ENCODE data around the gene GSDMA. TPM values are rescaled to one million over a fixed set of nuclear protein-coding genes. Genes with fewer than 3 reads are reported as not detected.
A peak's percentile ranks its signal among the peaks of the same experiment; 100 is the strongest.

Gene GSDMA
- total RNA-seq, 1 donor from 2014 or later, result not detected

- peaks cover 13% of the 10 kb centered on the region for H3K36me3 Mint-ChIP-seq (ENCODE audit: insufficient read depth)
- DNase-seq (ENCODE audit: low spot score, unreplicated experiment), result no peak
- TF ChIP-seq, protein P1, sequence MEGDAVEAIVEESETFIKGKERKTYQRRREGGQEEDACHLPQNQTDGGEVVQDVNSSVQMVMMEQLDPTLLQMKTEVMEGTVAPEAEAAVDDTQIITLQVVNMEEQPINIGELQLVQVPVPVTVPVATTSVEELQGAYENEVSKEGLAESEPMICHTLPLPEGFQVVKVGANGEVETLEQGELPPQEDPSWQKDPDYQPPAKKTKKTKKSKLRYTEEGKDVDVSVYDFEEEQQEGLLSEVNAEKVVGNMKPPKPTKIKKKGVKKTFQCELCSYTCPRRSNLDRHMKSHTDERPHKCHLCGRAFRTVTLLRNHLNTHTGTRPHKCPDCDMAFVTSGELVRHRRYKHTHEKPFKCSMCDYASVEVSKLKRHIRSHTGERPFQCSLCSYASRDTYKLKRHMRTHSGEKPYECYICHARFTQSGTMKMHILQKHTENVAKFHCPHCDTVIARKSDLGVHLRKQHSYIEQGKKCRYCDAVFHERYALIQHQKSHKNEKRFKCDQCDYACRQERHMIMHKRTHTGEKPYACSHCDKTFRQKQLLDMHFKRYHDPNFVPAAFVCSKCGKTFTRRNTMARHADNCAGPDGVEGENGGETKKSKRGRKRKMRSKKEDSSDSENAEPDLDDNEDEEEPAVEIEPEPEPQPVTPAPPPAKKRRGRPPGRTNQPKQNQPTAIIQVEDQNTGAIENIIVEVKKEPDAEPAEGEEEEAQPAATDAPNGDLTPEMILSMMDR (IDR thresholded peaks at IDR 0.05; ENCODE audit: unreplicated experiment), result no peak
These were observed 42.3 kb upstream of the GSDMA start for GRCh38 chr17:39920218-39921210.

GRCh38 chr17:39921323-39921722 is 41.5 kb upstream of the GSDMA start:
- DNase-seq (ENCODE audit: low spot score, unreplicated experiment), result no peak
- peak overlapping the region; percentile 56 for H3K27ac Mint-ChIP-seq
- peaks cover 3% of the 10 kb centered on the region for H3K9me3 Mint-ChIP-seq (ENCODE audit: low read depth)
- H3K27me3 Mint-ChIP-seq, result no peaks in the 10 kb centered on the region
- TF ChIP-seq, protein P1 (IDR thresholded peaks at IDR 0.05; ENCODE audit: unreplicated experiment), result no peak
- peaks cover 13% of the 10 kb centered on the region for H3K36me3 Mint-ChIP-seq (ENCODE audit: insufficient read depth)
- peaks cover 24% of the 10 kb centered on the region for H3K4me1 Mint-ChIP-seq (ENCODE audit: low read depth)
- no peak overlapping the region for H3K4me3 Mint-ChIP-seq (ENCODE audit: low read depth)

More at GRCh38 chr17:39920218-39921210, 42.3 kb upstream of the GSDMA start:
- Mint-ChIP-seq H3K4me3 (ENCODE audit: low read depth) (no peak overlapping the region), H3K9me3 (ENCODE audit: low read depth) (peaks cover 3% of the 10 kb centered on the region), H3K27me3 (no peaks in the 10 kb centered on the region), H3K27ac (no peak overlapping the region), H3K4me1 (ENCODE audit: low read depth) (peaks cover 18% of the 10 kb centered on the region)

GRCh38 chr17:39922006-39922405 is 40.8 kb upstream of the GSDMA start:
- peaks cover 10% of the 10 kb centered on the region for H3K36me3 Mint-ChIP-seq (ENCODE audit: insufficient read depth)
- H3K4me3 Mint-ChIP-seq (ENCODE audit: low read depth), result no peak overlapping the region
- peaks cover under 1% of the 10 kb centered on the region for H3K9me3 Mint-ChIP-seq (ENCODE audit: low read depth)
- no peaks in the 10 kb centered on the region for H3K27me3 Mint-ChIP-seq
- H3K4me1 Mint-ChIP-seq (ENCODE audit: low read depth), result peaks cover 27% of the 10 kb centered on the region
- TF ChIP-seq, protein P1 (IDR thresholded peaks at IDR 0.05; ENCODE audit: unreplicated experiment), result no peak
- DNase-seq (ENCODE audit: low spot score, unreplicated experiment), result no peak
- no peak overlapping the region for H3K27ac Mint-ChIP-seq

- no peaks in the 10 kb centered on the region for H3K27me3 Mint-ChIP-seq
- H3K36me3 Mint-ChIP-seq (ENCODE audit: insufficient read depth), result peaks cover 7% of the 10 kb centered on the region
- H3K4me3 Mint-ChIP-seq (ENCODE audit: low read depth), result no peak overlapping the region
- TF ChIP-seq, protein P1 (IDR thresholded peaks at IDR 0.05; ENCODE audit: unreplicated experiment), result no peak
- peaks cover 34% of the 10 kb centered on the region for H3K4me1 Mint-ChIP-seq (ENCODE audit: low read depth)
- no peaks in the 10 kb centered on the region for H3K9me3 Mint-ChIP-seq (ENCODE audit: low read depth)
- DNase-seq (ENCODE audit: low spot score, unreplicated experiment), result no peak
- no peak overlapping the region for H3K27ac Mint-ChIP-seq
These were observed 39.6 kb upstream of the GSDMA start for GRCh38 chr17:39923230-39923629.

DNA sequence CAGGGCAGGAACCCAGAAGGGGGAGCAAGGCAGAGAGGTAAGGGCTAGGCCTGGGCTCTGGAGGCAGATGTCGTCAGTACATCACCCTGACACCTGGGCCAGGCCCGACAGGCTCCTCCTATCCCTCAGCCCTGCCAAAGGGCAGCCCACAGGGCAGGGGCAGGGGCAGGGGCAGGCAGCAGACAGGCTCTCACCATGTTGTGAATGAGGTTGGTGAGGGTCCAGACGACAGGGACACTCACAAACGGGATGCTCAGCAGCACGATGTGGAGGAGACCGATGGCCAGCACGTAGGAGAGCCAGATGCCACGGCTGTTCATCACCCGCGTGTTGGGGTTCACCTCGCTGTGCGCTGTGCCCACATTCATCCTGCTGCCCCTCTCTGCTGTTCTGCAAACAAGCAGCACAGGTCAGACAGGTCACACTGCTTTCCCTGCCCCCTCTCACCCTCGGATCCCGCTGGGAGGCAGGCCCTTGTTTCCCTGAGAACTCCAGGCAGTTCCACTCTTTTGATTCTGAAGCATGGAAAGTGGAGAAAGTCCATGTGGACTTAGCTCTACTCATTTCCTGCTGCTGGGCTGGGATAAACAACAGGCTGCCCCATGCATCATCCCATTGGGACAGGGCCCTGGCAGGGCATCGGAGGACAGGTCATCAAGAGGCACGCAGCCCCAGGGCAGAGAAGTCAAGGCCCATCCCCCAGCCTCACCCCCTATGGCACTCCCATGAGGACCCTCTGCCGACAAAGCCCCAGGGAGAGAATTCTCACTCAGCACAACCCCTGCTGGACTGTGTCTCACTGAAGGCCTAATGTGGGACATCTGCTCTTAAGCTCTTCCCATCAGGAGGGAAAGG is 38.7 kb upstream of the GSDMA start:
- H3K9me3 Mint-ChIP-seq (ENCODE audit: low read depth), result no peaks in the 10 kb centered on the region
- no peak for DNase-seq (ENCODE audit: low spot score, unreplicated experiment)
- TF ChIP-seq, protein P1 (IDR thresholded peaks at IDR 0.05; ENCODE audit: unreplicated experiment), result peak; percentile 35
- peaks cover 38% of the 10 kb centered on the region for H3K4me1 Mint-ChIP-seq (ENCODE audit: low read depth)
- no peaks in the 10 kb centered on the region for H3K27me3 Mint-ChIP-seq
- peak overlapping the region; percentile 43 for H3K4me3 Mint-ChIP-seq (ENCODE audit: low read depth)
- peaks cover 6% of the 10 kb centered on the region for H3K36me3 Mint-ChIP-seq (ENCODE audit: insufficient read depth)
- H3K27ac Mint-ChIP-seq, result peak overlapping the region; percentile 82
